GM23338 (cell line): Measurements from ENCODE around the gene TESMIN.

Experiments used
- CREB1 ChIP-seq: fragments of 250-450 bp; sonication (Bioruptor Pico); IDR thresholded peaks from 2 replicates; pipeline ENCODE4 v1.5.0; 2020; ENCODE audit warnings: low read depth, mild to moderate bottlenecking, moderate library complexity
- ETS1 ChIP-seq: IDR thresholded peaks from 2 replicates; pipeline ENCODE4 v1.6.1; 2016; ENCODE audit warnings: antibody characterized with exemption
- EZH2 ChIP-seq: fragments of 200-600 bp; sonication (generic); IDR thresholded peaks from one replicate; pipeline ENCODE4 v1.8.0; 2017; ENCODE audit warnings: antibody characterized with exemption, mild to moderate bottlenecking, low read depth; ENCODE audit not compliant: unreplicated experiment
- EZH2phosphoT487 ChIP-seq: fragments of 200-600 bp; sonication (generic); IDR thresholded peaks from one replicate; pipeline ENCODE4 v1.8.1; 2018; ENCODE audit warnings: antibody characterized with exemption; ENCODE audit not compliant: unreplicated experiment
- JUNB ChIP-seq: IDR thresholded peaks from one replicate; pipeline ENCODE4 v1.6.1; 2016; ENCODE audit warnings: antibody characterized with exemption; ENCODE audit not compliant: unreplicated experiment
- NANOG ChIP-seq: IDR thresholded peaks from 2 replicates; pipeline ENCODE4 v1.6.1; 2016; ENCODE audit warnings: antibody characterized with exemption, borderline replicate concordance
- POLR2AphosphoS5 ChIP-seq: IDR thresholded peaks from 2 replicates; pipeline ENCODE4 v1.6.1; 2016; ENCODE audit warnings: antibody characterized with exemption, low read depth
- STAT1 ChIP-seq: IDR thresholded peaks from one replicate; pipeline ENCODE4 v1.6.1; 2016; ENCODE audit warnings: antibody characterized with exemption; ENCODE audit not compliant: unreplicated experiment
- ZNF114 ChIP-seq: fragments of 250-450 bp; sonication (Bioruptor Pico); IDR thresholded peaks from 2 replicates; pipeline ENCODE4 v1.5.0; 2020; ENCODE audit warnings: mild to moderate bottlenecking, moderate library complexity
- ZNF331 ChIP-seq: fragments of 250-450 bp; sonication (Bioruptor Pico); IDR thresholded peaks from 2 replicates; pipeline ENCODE4 v1.5.0; 2020; ENCODE audit warnings: low read depth, mild to moderate bottlenecking, moderate library complexity
- TF ChIP-seq, protein P1 (sequence below), 2 experiments: fragments of 200-600 bp in 1 of 2; sonication (generic) in 1 of 2; conservative IDR thresholded peaks; 2 replicates each; pipeline versions ENCODE4 v1.5.1 to v1.6.1; 2016 to 2017; ENCODE audit warnings: antibody characterized with exemption in 2 of 2, low read depth in 2 of 2, mild to moderate bottlenecking in 2 of 2, moderate library complexity in 1 of 2
- TF ChIP-seq, protein P2 (sequence below): IDR thresholded peaks from one replicate; pipeline ENCODE4 v1.6.1; 2018; ENCODE audit warnings: antibody characterized with exemption; ENCODE audit not compliant: unreplicated experiment

DNA sequence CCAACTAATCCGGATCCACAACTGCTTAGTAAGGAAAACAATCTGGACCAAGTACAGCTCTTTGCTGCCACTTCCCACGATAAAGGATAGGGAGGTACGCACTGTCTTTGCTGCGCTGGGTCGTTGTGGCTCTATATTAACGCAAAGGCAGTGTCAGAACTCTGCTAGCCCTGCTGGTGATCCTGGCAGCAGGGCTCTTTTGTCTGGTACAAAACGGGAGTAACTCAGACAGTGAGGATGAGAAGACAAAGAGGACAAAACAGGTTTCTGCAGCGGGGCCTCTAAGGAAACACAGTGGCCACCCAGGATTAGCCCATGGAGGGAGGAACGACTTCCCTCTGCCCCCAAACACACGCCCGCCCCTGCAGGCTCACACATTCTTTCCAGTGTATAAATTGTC is 40.9 kb downstream of the TESMIN start:
- TF ChIP-seq, protein P1, sequence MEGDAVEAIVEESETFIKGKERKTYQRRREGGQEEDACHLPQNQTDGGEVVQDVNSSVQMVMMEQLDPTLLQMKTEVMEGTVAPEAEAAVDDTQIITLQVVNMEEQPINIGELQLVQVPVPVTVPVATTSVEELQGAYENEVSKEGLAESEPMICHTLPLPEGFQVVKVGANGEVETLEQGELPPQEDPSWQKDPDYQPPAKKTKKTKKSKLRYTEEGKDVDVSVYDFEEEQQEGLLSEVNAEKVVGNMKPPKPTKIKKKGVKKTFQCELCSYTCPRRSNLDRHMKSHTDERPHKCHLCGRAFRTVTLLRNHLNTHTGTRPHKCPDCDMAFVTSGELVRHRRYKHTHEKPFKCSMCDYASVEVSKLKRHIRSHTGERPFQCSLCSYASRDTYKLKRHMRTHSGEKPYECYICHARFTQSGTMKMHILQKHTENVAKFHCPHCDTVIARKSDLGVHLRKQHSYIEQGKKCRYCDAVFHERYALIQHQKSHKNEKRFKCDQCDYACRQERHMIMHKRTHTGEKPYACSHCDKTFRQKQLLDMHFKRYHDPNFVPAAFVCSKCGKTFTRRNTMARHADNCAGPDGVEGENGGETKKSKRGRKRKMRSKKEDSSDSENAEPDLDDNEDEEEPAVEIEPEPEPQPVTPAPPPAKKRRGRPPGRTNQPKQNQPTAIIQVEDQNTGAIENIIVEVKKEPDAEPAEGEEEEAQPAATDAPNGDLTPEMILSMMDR (conservative IDR thresholded peaks at IDR 0.05; ENCODE audit: low read depth in 2 of 2) = no peak
- TF ChIP-seq POLR2AphosphoS5 = no peak
- no peak for TF ChIP-seq CREB1 (CRISPR knock-in tag)
- TF ChIP-seq ZNF331 (CRISPR knock-in tag) = no peak
- no peak for TF ChIP-seq EZH2
- TF ChIP-seq, protein P2, sequence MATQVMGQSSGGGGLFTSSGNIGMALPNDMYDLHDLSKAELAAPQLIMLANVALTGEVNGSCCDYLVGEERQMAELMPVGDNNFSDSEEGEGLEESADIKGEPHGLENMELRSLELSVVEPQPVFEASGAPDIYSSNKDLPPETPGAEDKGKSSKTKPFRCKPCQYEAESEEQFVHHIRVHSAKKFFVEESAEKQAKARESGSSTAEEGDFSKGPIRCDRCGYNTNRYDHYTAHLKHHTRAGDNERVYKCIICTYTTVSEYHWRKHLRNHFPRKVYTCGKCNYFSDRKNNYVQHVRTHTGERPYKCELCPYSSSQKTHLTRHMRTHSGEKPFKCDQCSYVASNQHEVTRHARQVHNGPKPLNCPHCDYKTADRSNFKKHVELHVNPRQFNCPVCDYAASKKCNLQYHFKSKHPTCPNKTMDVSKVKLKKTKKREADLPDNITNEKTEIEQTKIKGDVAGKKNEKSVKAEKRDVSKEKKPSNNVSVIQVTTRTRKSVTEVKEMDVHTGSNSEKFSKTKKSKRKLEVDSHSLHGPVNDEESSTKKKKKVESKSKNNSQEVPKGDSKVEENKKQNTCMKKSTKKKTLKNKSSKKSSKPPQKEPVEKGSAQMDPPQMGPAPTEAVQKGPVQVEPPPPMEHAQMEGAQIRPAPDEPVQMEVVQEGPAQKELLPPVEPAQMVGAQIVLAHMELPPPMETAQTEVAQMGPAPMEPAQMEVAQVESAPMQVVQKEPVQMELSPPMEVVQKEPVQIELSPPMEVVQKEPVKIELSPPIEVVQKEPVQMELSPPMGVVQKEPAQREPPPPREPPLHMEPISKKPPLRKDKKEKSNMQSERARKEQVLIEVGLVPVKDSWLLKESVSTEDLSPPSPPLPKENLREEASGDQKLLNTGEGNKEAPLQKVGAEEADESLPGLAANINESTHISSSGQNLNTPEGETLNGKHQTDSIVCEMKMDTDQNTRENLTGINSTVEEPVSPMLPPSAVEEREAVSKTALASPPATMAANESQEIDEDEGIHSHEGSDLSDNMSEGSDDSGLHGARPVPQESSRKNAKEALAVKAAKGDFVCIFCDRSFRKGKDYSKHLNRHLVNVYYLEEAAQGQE = no peak
- TF ChIP-seq ETS1 = no peak
- TF ChIP-seq JUNB = no peak
- TF ChIP-seq EZH2phosphoT487 = no peak
- TF ChIP-seq STAT1 = no peak
- no peak for TF ChIP-seq NANOG
- no peak for TF ChIP-seq ZNF114 (CRISPR knock-in tag)
